Loucy (cell line): ENCODE results near the gene UBE2D1.

Source experiments
- H2AFZ ChIP-seq: fragments of 200-600 bp; sonication (generic); 2 replicates; pipeline ENCODE4 v1.6.0; 2016; ENCODE audit warnings: antibody characterized with exemption, mild to moderate bottlenecking, low read length, moderate library complexity
- H3F3A ChIP-seq: fragments of 200-600 bp; 2 replicates; pipeline ENCODE4 v1.6.0; 2016; ENCODE audit warnings: antibody characterized with exemption, low read depth, mild to moderate bottlenecking
- H3K27me3 ChIP-seq: fragments of 200-600 bp; sonication (generic); 2 replicates; pipeline ENCODE4 v1.6.1; 2014; ENCODE audit warnings: low read length, mild to moderate bottlenecking; ENCODE audit not compliant: insufficient read depth, poor library complexity, severe bottlenecking
- H3K36me3 ChIP-seq: fragments of 200-600 bp; sonication (generic); 2 replicates; pipeline ENCODE4 v1.6.1; 2016; ENCODE audit warnings: low read length; ENCODE audit not compliant: insufficient read depth
- H3K4me1 ChIP-seq: fragments of 200-600 bp; sonication (generic); 2 replicates; pipeline ENCODE4 v1.5.1; 2014; ENCODE audit warnings: low read length, mild to moderate bottlenecking; ENCODE audit not compliant: insufficient read depth, poor library complexity, severe bottlenecking
- H3K4me2 ChIP-seq: fragments of 200-600 bp; sonication (generic); 2 replicates; pipeline ENCODE4 v1.6.0; 2014; ENCODE audit warnings: antibody characterized with exemption, low read length, low read depth, mild to moderate bottlenecking; ENCODE audit not compliant: poor library complexity, severe bottlenecking
- H3K4me3 ChIP-seq: fragments of 200-600 bp; sonication (generic); 2 replicates; pipeline ENCODE4 v1.5.1; 2014; ENCODE audit warnings: low read length, mild to moderate bottlenecking, mixed read lengths; ENCODE audit not compliant: poor library complexity, severe bottlenecking
- H3K79me2 ChIP-seq: fragments of 200-600 bp; sonication (generic); 2 replicates; pipeline ENCODE4 v1.6.1; 2014; ENCODE audit warnings: low read length; ENCODE audit not compliant: insufficient read depth
- H3K9ac ChIP-seq: fragments of 200-600 bp; sonication (generic); 2 replicates; pipeline ENCODE4 v1.6.0; 2014; ENCODE audit warnings: mild to moderate bottlenecking, low read depth, low read length, moderate library complexity; ENCODE audit not compliant: poor library complexity, severe bottlenecking
- H3K9me2 ChIP-seq: fragments of 200-600 bp; sonication (generic); replicated peaks from 2 replicates; pipeline ENCODE4 v1.6.1; 2016; ENCODE audit warnings: low read depth, low read length, mixed read lengths
- H3K9me3 ChIP-seq: fragments of 200-600 bp; sonication (generic); 2 replicates; pipeline ENCODE4 v1.6.1; 2014; ENCODE audit warnings: mild to moderate bottlenecking, antibody characterized with exemption, low read length, low read depth; ENCODE audit not compliant: insufficient read depth
- H4K20me1 ChIP-seq: fragments of 200-600 bp; sonication (generic); 2 replicates; pipeline ENCODE4 v1.6.0; 2014; ENCODE audit warnings: antibody characterized with exemption, low read length, mild to moderate bottlenecking; ENCODE audit not compliant: insufficient read depth, poor library complexity, severe bottlenecking
- EZH2phosphoT487 ChIP-seq: fragments of 200-600 bp; IDR thresholded peaks from 2 replicates; pipeline ENCODE4 v1.6.1; 2018; ENCODE audit warnings: antibody characterized with exemption, mild to moderate bottlenecking, moderate library complexity, borderline replicate concordance
- TF ChIP-seq, protein P1 (sequence below): fragments of 200-600 bp; sonication (generic); conservative IDR thresholded peaks from 2 replicates; pipeline ENCODE4 v1.5.1; 2014; ENCODE audit warnings: mild to moderate bottlenecking, antibody characterized with exemption, low read length

UBE2D1 gene

DNA sequence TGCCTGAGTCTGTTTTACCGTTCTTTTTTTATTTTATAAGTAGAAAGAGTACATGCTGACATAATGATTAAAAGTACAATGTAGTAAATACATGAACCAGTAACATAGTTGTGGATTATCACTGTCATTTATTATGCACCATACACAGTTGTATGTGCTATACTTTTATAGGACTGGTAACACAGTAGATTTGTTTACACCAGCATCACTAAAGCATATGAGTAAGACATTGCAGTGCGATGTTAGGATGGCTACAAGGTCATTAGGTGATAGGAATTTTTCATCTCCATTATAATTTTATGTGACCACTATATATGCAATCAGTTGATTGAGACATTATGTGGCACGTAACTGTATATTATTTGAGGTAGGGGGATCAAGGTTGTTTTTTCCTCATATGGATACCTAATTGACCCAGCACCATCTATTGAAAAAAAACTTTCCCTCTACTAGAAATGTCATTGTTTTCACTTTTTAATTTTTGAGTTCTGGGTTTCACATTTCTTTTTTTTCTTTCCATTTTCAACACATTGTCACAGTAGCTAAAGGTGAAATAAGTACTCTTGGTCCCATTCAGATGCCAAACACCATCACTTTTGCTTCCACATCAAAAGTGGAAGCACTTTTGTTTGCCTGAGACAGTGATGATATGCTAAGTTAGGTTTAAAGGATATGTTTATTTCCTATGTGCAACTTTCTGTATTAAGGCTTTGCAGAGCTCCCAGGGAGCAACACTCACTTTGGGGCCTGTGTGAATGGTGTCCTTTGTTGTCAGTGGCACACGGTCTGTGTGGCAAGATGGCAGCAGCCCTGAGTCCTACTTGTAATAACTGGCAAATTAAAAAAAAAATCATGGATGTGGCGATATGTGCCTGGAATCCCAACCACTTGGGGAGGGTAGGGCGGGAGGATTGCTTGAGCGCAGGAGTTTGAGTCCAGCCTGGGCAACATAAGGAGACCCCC, 17.1 kb downstream of the UBE2D1 start:
- TF ChIP-seq, protein P1, sequence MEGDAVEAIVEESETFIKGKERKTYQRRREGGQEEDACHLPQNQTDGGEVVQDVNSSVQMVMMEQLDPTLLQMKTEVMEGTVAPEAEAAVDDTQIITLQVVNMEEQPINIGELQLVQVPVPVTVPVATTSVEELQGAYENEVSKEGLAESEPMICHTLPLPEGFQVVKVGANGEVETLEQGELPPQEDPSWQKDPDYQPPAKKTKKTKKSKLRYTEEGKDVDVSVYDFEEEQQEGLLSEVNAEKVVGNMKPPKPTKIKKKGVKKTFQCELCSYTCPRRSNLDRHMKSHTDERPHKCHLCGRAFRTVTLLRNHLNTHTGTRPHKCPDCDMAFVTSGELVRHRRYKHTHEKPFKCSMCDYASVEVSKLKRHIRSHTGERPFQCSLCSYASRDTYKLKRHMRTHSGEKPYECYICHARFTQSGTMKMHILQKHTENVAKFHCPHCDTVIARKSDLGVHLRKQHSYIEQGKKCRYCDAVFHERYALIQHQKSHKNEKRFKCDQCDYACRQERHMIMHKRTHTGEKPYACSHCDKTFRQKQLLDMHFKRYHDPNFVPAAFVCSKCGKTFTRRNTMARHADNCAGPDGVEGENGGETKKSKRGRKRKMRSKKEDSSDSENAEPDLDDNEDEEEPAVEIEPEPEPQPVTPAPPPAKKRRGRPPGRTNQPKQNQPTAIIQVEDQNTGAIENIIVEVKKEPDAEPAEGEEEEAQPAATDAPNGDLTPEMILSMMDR, result no peak
- TF ChIP-seq EZH2phosphoT487, result no peak
- no peak overlapping the region for H3K4me3 ChIP-seq
- no peaks in the 10 kb centered on the region for H3K36me3 ChIP-seq
- H3K9me2 ChIP-seq, result no peaks in the 10 kb centered on the region
- H2AFZ ChIP-seq, result no peak overlapping the region
- no peak overlapping the region for H3K9ac ChIP-seq
- H3K4me2 ChIP-seq, result no peak overlapping the region
- H3F3A ChIP-seq, result no peaks in the 10 kb centered on the region
- no peaks in the 10 kb centered on the region for H3K27me3 ChIP-seq
- H4K20me1 ChIP-seq, result peaks cover 3% of the 10 kb centered on the region
- no peaks in the 10 kb centered on the region for H3K4me1 ChIP-seq
- no peaks in the 10 kb centered on the region for H3K9me3 ChIP-seq
- H3K79me2 ChIP-seq, result peaks cover 25% of the 10 kb centered on the region; the same call in 1 of the 2 replicates

- TF ChIP-seq EZH2phosphoT487, result no peak
- TF ChIP-seq, protein P1, result no peak
- no peaks in the 10 kb centered on the region for H3K9me2 ChIP-seq
- peaks cover 23% of the 10 kb centered on the region; the same call in 1 of the 2 replicates for H3K79me2 ChIP-seq
- H3K4me3 ChIP-seq, result no peak overlapping the region
- H3K4me1 ChIP-seq, result no peaks in the 10 kb centered on the region
- H4K20me1 ChIP-seq, result peaks cover 3% of the 10 kb centered on the region
- no peaks in the 10 kb centered on the region for H3K27me3 ChIP-seq
- H3K4me2 ChIP-seq, result no peak overlapping the region
- no peaks in the 10 kb centered on the region for H3K9me3 ChIP-seq
- no peak overlapping the region for H2AFZ ChIP-seq
- H3K36me3 ChIP-seq, result no peaks in the 10 kb centered on the region
- no peak overlapping the region for H3K9ac ChIP-seq
- no peaks in the 10 kb centered on the region for H3F3A ChIP-seq
Measured at GRCh38 chr10:58352956-58353610, 18.3 kb downstream of the UBE2D1 start.

DNA sequence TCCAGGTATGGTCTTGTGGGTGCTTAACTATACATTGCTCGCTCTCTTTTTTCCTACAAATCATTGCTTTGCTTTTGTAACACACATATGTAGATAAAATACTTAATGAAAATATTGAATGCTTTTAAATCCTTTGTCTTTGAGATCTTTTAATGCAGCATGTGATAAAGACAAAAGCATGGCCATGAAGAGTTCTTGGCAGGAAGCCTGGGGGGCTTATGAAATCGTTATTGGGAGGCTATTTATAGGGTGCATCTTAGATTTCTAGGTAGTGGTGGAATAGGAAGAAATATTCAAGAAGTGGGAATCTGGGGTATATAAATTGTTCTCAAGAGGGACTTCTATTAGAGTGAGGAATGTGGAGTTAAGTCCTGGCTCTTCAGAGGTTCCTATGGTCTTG, 21.9 kb downstream of the UBE2D1 start:
- Histone ChIP-seq H2AFZ (no peak overlapping the region), H3K79me2 (peaks cover 13% of the 10 kb centered on the region; the same call in 1 of the 2 replicates), H3K4me2 (no peak overlapping the region), H3F3A (no peaks in the 10 kb centered on the region), H3K36me3 (peaks cover 5% of the 10 kb centered on the region; the same call in 1 of the 2 replicates), H3K27me3 (no peaks in the 10 kb centered on the region), H3K4me1 (peaks cover 6% of the 10 kb centered on the region), H4K20me1 (peaks cover 15% of the 10 kb centered on the region), H3K9ac (no peak overlapping the region), H3K4me3 (no peak overlapping the region), H3K9me2 (no peaks in the 10 kb centered on the region), H3K9me3 (no peaks in the 10 kb centered on the region)
- no peak for TF ChIP-seq EZH2phosphoT487
- TF ChIP-seq, protein P1, result no peak
